Suprapubic skin (tissue), 4 donors: Measurements from ENCODE around the gene YKT6. TPM values are rescaled to one million over a fixed set of nuclear protein-coding genes. Genes with fewer than 3 reads are reported as not detected.
A peak's percentile ranks its signal among the peaks of the same experiment; 100 is the strongest.

ENCODE experiments used
- DNase-seq, 2 donors: peaks; one replicate each; pipeline ENCODE4 v3.0.0-alpha.2; 2019; ENCODE audit warnings: low spot score in 2 of 2
- H3K27ac ChIP-seq: fragments of 200-600 bp; sonication (generic); one replicate; pipeline ENCODE4 v1.5.1; 2019
- H3K27me3 ChIP-seq: fragments of 200-600 bp; sonication (generic); one replicate; pipeline ENCODE4 v1.5.1; 2019
- H3K36me3 ChIP-seq: fragments of 200-600 bp; sonication (generic); one replicate; pipeline ENCODE4 v1.5.1; 2019
- H3K4me1 ChIP-seq: fragments of 200-600 bp; sonication (generic); one replicate; pipeline ENCODE4 v1.5.1; 2019
- H3K4me3 ChIP-seq: fragments of 200-600 bp; sonication (generic); one replicate; pipeline ENCODE4 v1.5.1; 2019; ENCODE audit warnings: mild to moderate bottlenecking
- H3K9me3 ChIP-seq: fragments of 200-600 bp; sonication (generic); one replicate; pipeline ENCODE4 v1.5.1; 2019
- CTCF ChIP-seq, 2 donors: fragments of 200-600 bp in 1 of 2; fragments of 450-650 bp in 1 of 2; sonication (generic) in 1 of 2; IDR thresholded peaks; one replicate each; pipeline ENCODE4 v1.5.1; 2016 to 2019; ENCODE audit warnings: antibody characterized with exemption in 2 of 2, mild to moderate bottlenecking in 1 of 2, moderate library complexity in 1 of 2
- EP300 ChIP-seq: sonication (generic); formaldehyde crosslinking; IDR thresholded peaks from one replicate; pipeline ENCODE4 v1.6.1; 2017; ENCODE audit warnings: antibody characterized with exemption
- POLR2A ChIP-seq, 2 donors: fragments of 450-650 bp; IDR thresholded peaks; one replicate each; pipeline ENCODE4 v1.6.1; 2017; ENCODE audit warnings: antibody characterized with exemption in 2 of 2, mild to moderate bottlenecking in 2 of 2, moderate library complexity in 2 of 2
- POLR2AphosphoS5 ChIP-seq, 3 donors: sonication (generic); formaldehyde crosslinking; IDR thresholded peaks; one replicate each; pipeline ENCODE4 v1.6.1; 2017; ENCODE audit warnings: antibody characterized with exemption in 3 of 3
- WGBS: methylation state at CpG from one replicate; pipeline ENCODE4 v1.1.5; 2018; 5-methylcytosine and 5-hydroxymethylcytosine counted together
- total RNA-seq, 4 donors: library from RNA; depleted of rRNA; stranded (reverse); fragments of >200 nt; gene quantifications; one replicate each; pipeline ENCODE4 v1.1.0, GENCODE V29; 2016

Gene YKT6
- total RNA-seq, 4 donors from 2014 or later: 40.6 to 52.1 (median 43.5) TPM

DNA sequence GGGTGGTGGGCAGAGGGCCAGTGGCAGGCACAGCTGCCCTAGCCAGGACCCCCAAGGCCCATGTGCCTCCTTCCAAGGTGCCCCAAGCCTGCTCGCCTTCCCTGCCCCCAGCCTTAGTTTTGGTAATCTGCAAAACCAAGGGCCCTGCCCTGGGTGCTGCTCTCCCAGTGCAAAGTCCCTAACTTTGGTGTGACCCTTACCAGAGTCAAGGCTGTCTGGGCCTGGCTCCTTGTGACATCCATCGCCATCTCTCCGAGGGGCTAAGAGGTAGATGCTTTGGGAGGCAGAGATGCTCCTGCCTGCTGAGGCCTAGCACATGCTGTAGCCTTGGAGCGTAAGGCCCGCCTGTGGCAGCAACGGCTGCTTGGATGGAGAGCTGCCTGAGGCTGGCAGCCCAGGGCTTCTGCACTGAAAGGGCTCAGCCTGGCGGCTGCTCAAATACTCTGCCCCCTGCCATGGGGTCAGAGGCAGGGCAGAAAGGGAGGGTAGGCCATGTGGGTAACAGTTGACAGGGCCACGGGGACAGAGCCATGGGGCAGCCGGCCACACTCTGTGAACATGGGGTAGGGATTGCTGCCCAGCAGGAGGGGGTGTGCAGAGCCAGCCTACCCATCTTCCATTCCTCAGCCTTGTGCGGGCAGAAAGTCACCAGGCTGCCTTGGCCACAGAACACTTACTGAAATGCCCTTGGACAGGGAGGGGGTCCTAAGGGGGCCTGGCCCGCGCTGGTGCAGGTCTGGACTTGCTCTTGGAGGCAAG is 41.7 kb upstream of the YKT6 start:
- no peak for DNase-seq
- Histone ChIP-seq H3K4me3 (no peak overlapping the region), H3K36me3 (no peaks in the 10 kb centered on the region), H3K9me3 (no peaks in the 10 kb centered on the region), H3K4me1 (no peaks in the 10 kb centered on the region), H3K27ac (no peak overlapping the region), H3K27me3 (no peaks in the 10 kb centered on the region)
- TF ChIP-seq CTCF (IDR thresholded peaks at IDR 0.05) (no peak), POLR2AphosphoS5 (IDR thresholded peaks at IDR 0.05) (no peak), POLR2A (IDR thresholded peaks at IDR 0.05) (no peak)
- WGBS: 91% methylated on average over 12 of the region's 12 CpGs

- 86% methylated on average over 5 of the region's 5 CpGs for WGBS
- no peaks in the 10 kb centered on the region for H3K27me3 ChIP-seq
- DNase-seq: peak in 1 of 2 donors; percentile 52
Measured at GRCh38 chr7:44159824-44160630, 40.8 kb upstream of the YKT6 start.

DNA sequence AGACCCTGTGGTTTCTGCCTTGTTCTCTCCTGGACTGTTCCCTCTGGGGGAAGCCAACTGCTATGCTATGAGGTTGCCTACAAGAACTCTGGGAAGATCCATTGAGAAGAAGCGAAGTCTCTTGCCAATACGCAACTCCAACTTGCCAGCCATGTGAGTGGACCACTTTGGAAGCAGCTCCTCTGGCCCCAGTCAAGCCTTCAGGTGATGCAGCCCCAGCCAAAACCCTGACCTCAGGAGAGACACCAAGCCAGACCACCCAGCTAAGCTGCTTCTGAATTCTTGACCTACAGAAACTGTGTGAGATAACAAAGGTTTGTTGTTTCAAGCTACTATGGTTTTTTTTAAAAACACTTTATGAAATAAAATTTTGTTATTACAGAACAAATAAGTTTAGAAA is 39.4 kb upstream of the YKT6 start:
- Histone ChIP-seq H3K4me3 (no peak overlapping the region), H3K27ac (no peak overlapping the region), H3K36me3 (no peaks in the 10 kb centered on the region), H3K27me3 (no peaks in the 10 kb centered on the region), H3K4me1 (no peaks in the 10 kb centered on the region), H3K9me3 (no peaks in the 10 kb centered on the region)
- 92% methylated on average over 2 of the region's 2 CpGs for WGBS
- DNase-seq: peak in 1 of 2 donors; percentile 21
- TF ChIP-seq POLR2A (IDR thresholded peaks at IDR 0.05) (no peak), EP300 (no peak), POLR2AphosphoS5 (IDR thresholded peaks at IDR 0.05) (no peak), CTCF (IDR thresholded peaks at IDR 0.05) (no peak)

More at GRCh38 chr7:44159824-44160630, 40.8 kb upstream of the YKT6 start:
- Histone ChIP-seq H3K27ac (no peak overlapping the region), H3K4me1 (no peaks in the 10 kb centered on the region), H3K36me3 (no peaks in the 10 kb centered on the region), H3K4me3 (no peak overlapping the region), H3K9me3 (no peaks in the 10 kb centered on the region)
- TF ChIP-seq CTCF (IDR thresholded peaks at IDR 0.05): no peak
- no peak for TF ChIP-seq POLR2AphosphoS5 (IDR thresholded peaks at IDR 0.05)
- TF ChIP-seq POLR2A (IDR thresholded peaks at IDR 0.05): no peak
- no peak for TF ChIP-seq EP300

DNA sequence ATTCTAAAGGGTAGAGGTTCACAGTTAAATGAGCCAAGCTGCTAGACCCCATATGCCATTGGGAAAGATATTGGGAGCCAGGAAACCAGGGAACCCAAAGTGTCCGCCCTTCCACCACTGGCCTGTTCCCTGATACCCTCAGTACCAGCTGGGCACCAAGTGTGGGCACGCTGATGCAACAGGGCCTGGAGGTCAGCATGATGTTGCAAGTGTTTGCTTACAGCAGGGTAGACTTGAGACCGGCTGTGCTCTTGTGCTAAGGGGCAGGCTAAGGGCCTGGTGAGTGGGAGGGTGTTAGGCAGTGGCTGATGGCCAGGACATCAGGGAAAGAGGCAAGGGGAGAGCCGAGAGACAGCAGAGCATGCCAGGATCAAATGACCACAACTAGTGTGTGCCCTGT is 38.6 kb upstream of the YKT6 start:
- DNase-seq: peak in 1 of 2 donors; percentile 59
- no peak for TF ChIP-seq POLR2A (IDR thresholded peaks at IDR 0.05)
- TF ChIP-seq POLR2AphosphoS5 (IDR thresholded peaks at IDR 0.05): no peak
- TF ChIP-seq EP300: no peak
- no peak for TF ChIP-seq CTCF (IDR thresholded peaks at IDR 0.05)
- Histone ChIP-seq H3K27ac (no peak overlapping the region), H3K9me3 (no peaks in the 10 kb centered on the region), H3K4me1 (no peaks in the 10 kb centered on the region), H3K27me3 (no peaks in the 10 kb centered on the region), H3K36me3 (no peaks in the 10 kb centered on the region), H3K4me3 (no peak overlapping the region)
- WGBS: 96% methylated on average over 3 of the region's 4 CpGs

- Histone ChIP-seq H3K9me3 (no peaks in the 10 kb centered on the region), H3K27ac (no peak overlapping the region), H3K36me3 (no peaks in the 10 kb centered on the region), H3K27me3 (no peaks in the 10 kb centered on the region), H3K4me1 (no peaks in the 10 kb centered on the region), H3K4me3 (no peak overlapping the region)
- WGBS: 38% methylated on average over 1 of the region's 1 CpG
- DNase-seq: peak in 1 of 2 donors; percentile 28
- TF ChIP-seq CTCF (IDR thresholded peaks at IDR 0.05) (no peak), EP300 (no peak), POLR2AphosphoS5 (IDR thresholded peaks at IDR 0.05) (no peak), POLR2A (IDR thresholded peaks at IDR 0.05) (no peak)
Measured at GRCh38 chr7:44162785-44163395, 37.9 kb upstream of the YKT6 start.
